ENCODE results near the gene DUSP15. TPM values are rescaled to one million over a fixed set of nuclear protein-coding genes. Genes with fewer than 3 reads are reported as not detected.

The DUSP15 gene
- total RNA-seq, 1 donor from 2014 or later, result 9.8 TPM

- no peak for DNase-seq (ENCODE audit: low spot score in 2 of 2)
- no peak for FAIRE-seq
Measured at GRCh38 chr20:31896049-31896448, 25.7 kb upstream of the DUSP15 start.

GRCh38 chr20:31894980-31895675 is 24.8 kb upstream of the DUSP15 start:
- DNase-seq (ENCODE audit: low spot score in 2 of 2) (peak in 1 of 2 donors; percentile 55), FAIRE-seq (no peak)

GRCh38 chr20:31890646-31891045 is 20.3 kb upstream of the DUSP15 start:
- FAIRE-seq, result no peak
- DNase-seq (ENCODE audit: low spot score in 2 of 2), result no peak

- no peak for FAIRE-seq
Measured at GRCh38 chr20:31883829-31884228, 13.5 kb upstream of the DUSP15 start.

GRCh38 chr20:31881945-31882344 is 11.6 kb upstream of the DUSP15 start:
- DNase-seq (ENCODE audit: low spot score in 2 of 2) (no peak), FAIRE-seq (no peak)

More at GRCh38 chr20:31883829-31884228, 13.5 kb upstream of the DUSP15 start:
- no peak for DNase-seq (ENCODE audit: low spot score in 2 of 2)

- DNase-seq (ENCODE audit: low spot score in 2 of 2), result peak; percentile 78 to 89
- no peak for FAIRE-seq
Measured at GRCh38 chr20:31879143-31879987, 9.0 kb upstream of the DUSP15 start.

- FAIRE-seq, result no peak
- DNase-seq (ENCODE audit: low spot score in 2 of 2), result no peak
Measured at GRCh38 chr20:31877684-31878083, 7.4 kb upstream of the DUSP15 start.

GRCh38 chr20:31875671-31876070 is 5.3 kb upstream of the DUSP15 start:
- FAIRE-seq (no peak), DNase-seq (ENCODE audit: low spot score in 2 of 2) (no peak)

GRCh38 chr20:31872406-31872805 is 2.1 kb upstream of the DUSP15 start:
- FAIRE-seq, result no peak
- DNase-seq (ENCODE audit: low spot score in 2 of 2), result no peak

- DNase-seq (ENCODE audit: low spot score in 2 of 2) (no peak), FAIRE-seq (no peak)
Measured at GRCh38 chr20:31871618-31871954, 1.3 kb upstream of the DUSP15 start.

- DNase-seq (ENCODE audit: low spot score in 2 of 2), result no peak
- FAIRE-seq, result no peak
Measured at GRCh38 chr20:31870726-31871617, 645 bp upstream of the DUSP15 start.

- DNase-seq (ENCODE audit: low spot score in 2 of 2) (no peak), FAIRE-seq (no peak)
Measured at GRCh38 chr20:31869673-31869941, 720 bp downstream of the DUSP15 start.

- FAIRE-seq (no peak), DNase-seq (ENCODE audit: low spot score in 2 of 2) (no peak)
Measured at GRCh38 chr20:31868853-31869672, 1.3 kb downstream of the DUSP15 start.

- no peak for FAIRE-seq
- DNase-seq (ENCODE audit: low spot score in 2 of 2), result no peak
Measured at GRCh38 chr20:31866221-31866620, 4.1 kb downstream of the DUSP15 start.

GRCh38 chr20:31864521-31865400 is 5.6 kb downstream of the DUSP15 start:
- DNase-seq (ENCODE audit: low spot score in 2 of 2), result no peak
- FAIRE-seq, result no peak

- DNase-seq (ENCODE audit: low spot score in 2 of 2) (no peak), FAIRE-seq (no peak)
Measured at GRCh38 chr20:31863296-31864085, 6.8 kb downstream of the DUSP15 start.

- no peak for FAIRE-seq
- no peak for DNase-seq (ENCODE audit: low spot score in 2 of 2)
Measured at GRCh38 chr20:31862506-31862905, 7.8 kb downstream of the DUSP15 start.

- DNase-seq (ENCODE audit: low spot score in 2 of 2) (no peak), FAIRE-seq (no peak)
Measured at GRCh38 chr20:31862157-31862470, 8.2 kb downstream of the DUSP15 start.

Data from frontal cortex (tissue), 4 donors.